GM23248 (cell line): ENCODE results near the gene ATP8A2.

ENCODE experiments used
- EZH2 ChIP-seq: fragments of 200-600 bp; sonication (generic); IDR thresholded peaks from 2 replicates; pipeline ENCODE4 v1.6.1; 2018; ENCODE audit warnings: antibody characterized with exemption, mild to moderate bottlenecking; ENCODE audit not compliant: insufficient read depth, poor library complexity, severe bottlenecking
- EZH2phosphoT487 ChIP-seq: fragments of 200-600 bp; sonication (generic); IDR thresholded peaks from 2 replicates; pipeline ENCODE4 v1.6.1; 2018; ENCODE audit warnings: antibody characterized with exemption, moderate library complexity, mild to moderate bottlenecking, low read depth; ENCODE audit not compliant: insufficient read depth

DNA sequence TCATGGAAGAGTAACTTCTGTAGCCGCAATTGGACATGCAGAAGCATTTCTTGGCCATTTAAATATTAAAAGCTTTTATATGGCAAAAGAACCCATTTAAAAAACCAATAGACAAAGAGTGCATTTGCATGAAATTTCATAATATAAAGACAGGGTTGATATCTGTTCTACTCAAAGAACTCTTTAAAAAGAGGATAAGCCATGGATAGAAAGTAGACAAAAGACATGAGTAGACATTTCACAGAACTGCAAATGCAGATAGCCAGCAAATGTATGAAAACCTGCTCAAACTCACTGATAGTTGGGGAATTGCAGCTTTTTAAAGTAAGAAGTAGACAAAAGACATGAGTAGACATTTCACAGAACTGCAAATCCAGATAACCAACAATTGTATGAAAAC is 462.0 kb downstream of the ATP8A2 start:
- TF ChIP-seq EZH2phosphoT487 (no peak), EZH2 (no peak)
